HEK293 (cell line): Measurements from ENCODE around the gene MIF.

ENCODE experiments used
- CTCF ChIA-PET: fragments of 350-600 bp; formaldehyde crosslinking; extraction: SDS; loops from one replicate; lab custom pipeline; 2021; ENCODE audit warnings: antibody characterized with exemption; lab: Yijun Ruan, JAX
- POLR2A ChIA-PET: fragments of 300-600 bp; formaldehyde crosslinking; extraction: SDS; loops from one replicate; lab custom pipeline; 2020; ENCODE audit warnings: antibody characterized with exemption, inconsistent platforms; lab: Yijun Ruan, JAX
- H3K27ac ChIP-seq: fragments of 200-500 bp; sonication (Bioruptor generic); 2 replicates; pipeline ENCODE4 v1.5.1; 2014; ENCODE audit warnings: low read depth, low read length, control low read depth, inconsistent platforms; ENCODE audit errors: extremely low read depth
- H3K36me3 ChIP-seq, 2 experiments: fragments of 200-500 bp in 1 of 2; sonication (Bioruptor generic) in 1 of 2; 1 replicate in 1 of 2; 2 replicates in 1 of 2; pipeline ENCODE4 v1.5.1; 2014 to 2017; ENCODE audit warnings: inconsistent platforms in 2 of 2, low read length in 2 of 2; ENCODE audit not compliant: control insufficient read depth in 2 of 2, insufficient read depth in 1 of 2
- H3K4me1 ChIP-seq: fragments of 200-500 bp; sonication (Bioruptor generic); 2 replicates; pipeline ENCODE4 v1.5.1; 2014; ENCODE audit warnings: mild to moderate bottlenecking, low read length, inconsistent platforms; ENCODE audit not compliant: control insufficient read depth, insufficient read depth
- H3K4me3 ChIP-seq: 2 replicates; pipeline ENCODE4 v1.5.1; 2011; ENCODE audit warnings: low read depth, mild to moderate bottlenecking, control low read depth, low read length, moderate library complexity
- H3K9me3 ChIP-seq: fragments of 200-500 bp; sonication (Bioruptor generic); 2 replicates; pipeline ENCODE4 v1.5.1; 2014; ENCODE audit warnings: low read depth, low read length, inconsistent platforms; ENCODE audit not compliant: control insufficient read depth, insufficient read depth
- SCRT1 ChIP-seq: fragments of 450-650 bp; formaldehyde crosslinking; IDR thresholded peaks from 2 replicates; pipeline ENCODE4 v1.5.1; 2016; ENCODE audit warnings: missing biosample characterization, missing genetic modification characterization, borderline replicate concordance
- SP7 ChIP-seq: fragments of 450-650 bp; formaldehyde crosslinking; IDR thresholded peaks from 2 replicates; pipeline ENCODE4 v1.5.1; 2016; ENCODE audit warnings: missing biosample characterization, missing genetic modification characterization
- ZBTB7A ChIP-seq: fragments of 450-650 bp; formaldehyde crosslinking; IDR thresholded peaks from 2 replicates; pipeline ENCODE4 v1.5.1; 2016; ENCODE audit warnings: low read depth, missing biosample characterization, missing genetic modification characterization
- ZBTB8A ChIP-seq: fragments of 450-650 bp; formaldehyde crosslinking; IDR thresholded peaks from 2 replicates; pipeline ENCODE4 v1.5.1; 2016; ENCODE audit warnings: missing biosample characterization, missing genetic modification characterization
- ZFHX2 ChIP-seq: fragments of 450-650 bp; formaldehyde crosslinking; conservative IDR thresholded peaks from 2 replicates; pipeline ENCODE4 v1.5.1; 2016; ENCODE audit warnings: missing biosample characterization, missing genetic modification characterization
- ZFP37 ChIP-seq: fragments of 450-650 bp; formaldehyde crosslinking; IDR thresholded peaks from 2 replicates; pipeline ENCODE4 v1.5.1; 2016; ENCODE audit warnings: missing biosample characterization, missing genetic modification characterization
- ZNF174 ChIP-seq: fragments of 450-650 bp; formaldehyde crosslinking; IDR thresholded peaks from 2 replicates; pipeline ENCODE4 v1.5.0; 2017; ENCODE audit warnings: missing biosample characterization, mild to moderate bottlenecking, missing genetic modification characterization
- ZNF248 ChIP-seq: fragments of 450-650 bp; formaldehyde crosslinking; IDR thresholded peaks from 2 replicates; pipeline ENCODE4 v1.5.1; 2017; ENCODE audit warnings: missing biosample characterization, missing genetic modification characterization
- ZNF510 ChIP-seq: fragments of 450-650 bp; formaldehyde crosslinking; IDR thresholded peaks from 2 replicates; pipeline ENCODE4 v1.5.1; 2018; ENCODE audit warnings: mild to moderate bottlenecking, missing genetic modification characterization, missing biosample characterization; ENCODE audit not compliant: insufficient replicate concordance
- ZNF585B ChIP-seq: fragments of 450-650 bp; formaldehyde crosslinking; IDR thresholded peaks from 2 replicates; pipeline ENCODE4 v1.5.1; 2016; ENCODE audit warnings: missing biosample characterization, missing genetic modification characterization
- ZNF677 ChIP-seq: fragments of 450-650 bp; IDR thresholded peaks from 2 replicates; pipeline ENCODE4 v1.5.0; 2018; ENCODE audit warnings: missing biosample characterization, mild to moderate bottlenecking, missing genetic modification characterization, moderate library complexity
- ZNF768 ChIP-seq: fragments of 450-650 bp; formaldehyde crosslinking; IDR thresholded peaks from 2 replicates; pipeline ENCODE4 v1.5.1; 2018; ENCODE audit warnings: missing biosample characterization, mild to moderate bottlenecking, missing genetic modification characterization
- ZXDB ChIP-seq: fragments of 450-650 bp; formaldehyde crosslinking; IDR thresholded peaks from 2 replicates; pipeline ENCODE4 v1.5.1; 2016; ENCODE audit warnings: missing biosample characterization, missing genetic modification characterization
- TF ChIP-seq, protein P1 (sequence below): fragments of 450-650 bp; formaldehyde crosslinking; IDR thresholded peaks from 2 replicates; pipeline ENCODE4 v1.5.1; 2017; ENCODE audit warnings: missing biosample characterization, mild to moderate bottlenecking, missing genetic modification characterization, moderate library complexity
- TF ChIP-seq, protein P2 (sequence below): fragments of 450-650 bp; formaldehyde crosslinking; IDR thresholded peaks from 2 replicates; pipeline ENCODE4 v1.5.1; 2016; ENCODE audit warnings: missing biosample characterization, missing genetic modification characterization
- TF ChIP-seq, protein P3 (sequence below): fragments of 450-650 bp; formaldehyde crosslinking; IDR thresholded peaks from 2 replicates; pipeline ENCODE4 v1.5.1; 2016; ENCODE audit warnings: missing biosample characterization, missing genetic modification characterization
- TF ChIP-seq, protein P4 (sequence below): fragments of 450-650 bp; formaldehyde crosslinking; IDR thresholded peaks from 2 replicates; pipeline ENCODE4 v1.5.1; 2016; ENCODE audit warnings: missing biosample characterization, missing genetic modification characterization, low read depth

Gene MIF

DNA sequence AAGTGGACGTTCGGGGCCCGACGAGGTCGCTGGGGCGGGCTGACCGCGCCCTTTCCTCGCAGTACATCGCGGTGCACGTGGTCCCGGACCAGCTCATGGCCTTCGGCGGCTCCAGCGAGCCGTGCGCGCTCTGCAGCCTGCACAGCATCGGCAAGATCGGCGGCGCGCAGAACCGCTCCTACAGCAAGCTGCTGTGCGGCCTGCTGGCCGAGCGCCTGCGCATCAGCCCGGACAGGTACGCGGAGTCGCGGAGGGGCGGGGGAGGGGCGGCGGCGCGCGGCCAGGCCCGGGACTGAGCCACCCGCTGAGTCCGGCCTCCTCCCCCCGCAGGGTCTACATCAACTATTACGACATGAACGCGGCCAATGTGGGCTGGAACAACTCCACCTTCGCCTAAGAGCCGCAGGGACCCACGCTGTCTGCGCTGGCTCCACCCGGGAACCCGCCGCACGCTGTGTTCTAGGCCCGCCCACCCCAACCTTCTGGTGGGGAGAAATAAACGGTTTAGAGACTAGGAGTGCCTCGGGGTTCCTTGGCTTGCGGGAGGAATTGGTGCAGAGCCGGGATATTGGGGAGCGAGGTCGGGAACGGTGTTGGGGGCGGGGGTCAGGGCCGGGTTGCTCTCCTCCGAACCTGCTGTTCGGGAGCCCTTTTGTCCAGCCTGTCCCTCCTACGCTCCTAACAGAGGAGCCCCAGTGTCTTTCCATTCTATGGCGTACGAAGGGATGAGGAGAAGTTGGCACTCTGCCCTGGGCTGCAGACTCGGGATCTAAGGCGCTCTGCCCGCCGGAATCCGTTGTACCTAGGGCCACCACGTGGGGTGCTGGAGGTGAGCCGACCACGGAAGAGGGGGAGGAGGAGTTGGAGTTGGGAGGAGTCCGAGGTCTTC lies 771 bp downstream of the MIF start (continued):
- TF ChIP-seq, protein P1, sequence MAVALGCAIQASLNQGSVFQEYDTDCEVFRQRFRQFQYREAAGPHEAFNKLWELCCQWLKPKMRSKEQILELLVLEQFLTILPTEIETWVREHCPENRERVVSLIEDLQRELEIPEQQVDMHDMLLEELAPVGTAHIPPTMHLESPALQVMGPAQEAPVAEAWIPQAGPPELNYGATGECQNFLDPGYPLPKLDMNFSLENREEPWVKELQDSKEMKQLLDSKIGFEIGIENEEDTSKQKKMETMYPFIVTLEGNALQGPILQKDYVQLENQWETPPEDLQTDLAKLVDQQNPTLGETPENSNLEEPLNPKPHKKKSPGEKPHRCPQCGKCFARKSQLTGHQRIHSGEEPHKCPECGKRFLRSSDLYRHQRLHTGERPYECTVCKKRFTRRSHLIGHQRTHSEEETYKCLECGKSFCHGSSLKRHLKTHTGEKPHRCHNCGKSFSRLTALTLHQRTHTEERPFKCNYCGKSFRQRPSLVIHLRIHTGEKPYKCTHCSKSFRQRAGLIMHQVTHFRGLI (tag by site-specific recombination), result no peak
- TF ChIP-seq ZNF677 (no peak), ZXDB (tag by site-specific recombination) (no peak; the same call in none of the 2 replicates), SCRT1 (tag by site-specific recombination) (no peak), ZBTB8A (tag by site-specific recombination) (peak; percentile 44), ZNF768 (no peak), ZFP37 (tag by site-specific recombination) (peak; percentile 56; the same call in 1 of the 2 replicates), SP7 (tag by site-specific recombination) (0 out of 2 replicates have a peak, but pooled peaks have one; percentile 33), ZNF174 (tag by site-specific recombination) (no peak), ZNF510 (tag by site-specific recombination) (no peak), ZNF248 (tag by site-specific recombination) (no peak), ZNF585B (no peak; the same call in 1 of the 2 replicates)
- TF ChIP-seq, protein P2, sequence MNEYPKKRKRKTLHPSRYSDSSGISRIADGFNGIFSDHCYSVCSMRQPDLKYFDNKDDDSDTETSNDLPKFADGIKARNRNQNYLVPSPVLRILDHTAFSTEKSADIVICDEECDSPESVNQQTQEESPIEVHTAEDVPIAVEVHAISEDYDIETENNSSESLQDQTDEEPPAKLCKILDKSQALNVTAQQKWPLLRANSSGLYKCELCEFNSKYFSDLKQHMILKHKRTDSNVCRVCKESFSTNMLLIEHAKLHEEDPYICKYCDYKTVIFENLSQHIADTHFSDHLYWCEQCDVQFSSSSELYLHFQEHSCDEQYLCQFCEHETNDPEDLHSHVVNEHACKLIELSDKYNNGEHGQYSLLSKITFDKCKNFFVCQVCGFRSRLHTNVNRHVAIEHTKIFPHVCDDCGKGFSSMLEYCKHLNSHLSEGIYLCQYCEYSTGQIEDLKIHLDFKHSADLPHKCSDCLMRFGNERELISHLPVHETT, result no peak
- TF ChIP-seq, protein P3, sequence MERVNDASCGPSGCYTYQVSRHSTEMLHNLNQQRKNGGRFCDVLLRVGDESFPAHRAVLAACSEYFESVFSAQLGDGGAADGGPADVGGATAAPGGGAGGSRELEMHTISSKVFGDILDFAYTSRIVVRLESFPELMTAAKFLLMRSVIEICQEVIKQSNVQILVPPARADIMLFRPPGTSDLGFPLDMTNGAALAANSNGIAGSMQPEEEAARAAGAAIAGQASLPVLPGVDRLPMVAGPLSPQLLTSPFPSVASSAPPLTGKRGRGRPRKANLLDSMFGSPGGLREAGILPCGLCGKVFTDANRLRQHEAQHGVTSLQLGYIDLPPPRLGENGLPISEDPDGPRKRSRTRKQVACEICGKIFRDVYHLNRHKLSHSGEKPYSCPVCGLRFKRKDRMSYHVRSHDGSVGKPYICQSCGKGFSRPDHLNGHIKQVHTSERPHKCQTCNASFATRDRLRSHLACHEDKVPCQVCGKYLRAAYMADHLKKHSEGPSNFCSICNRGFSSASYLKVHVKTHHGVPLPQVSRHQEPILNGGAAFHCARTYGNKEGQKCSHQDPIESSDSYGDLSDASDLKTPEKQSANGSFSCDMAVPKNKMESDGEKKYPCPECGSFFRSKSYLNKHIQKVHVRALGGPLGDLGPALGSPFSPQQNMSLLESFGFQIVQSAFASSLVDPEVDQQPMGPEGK (tag by site-specific recombination), result peak; percentile 69
- TF ChIP-seq, protein P4, sequence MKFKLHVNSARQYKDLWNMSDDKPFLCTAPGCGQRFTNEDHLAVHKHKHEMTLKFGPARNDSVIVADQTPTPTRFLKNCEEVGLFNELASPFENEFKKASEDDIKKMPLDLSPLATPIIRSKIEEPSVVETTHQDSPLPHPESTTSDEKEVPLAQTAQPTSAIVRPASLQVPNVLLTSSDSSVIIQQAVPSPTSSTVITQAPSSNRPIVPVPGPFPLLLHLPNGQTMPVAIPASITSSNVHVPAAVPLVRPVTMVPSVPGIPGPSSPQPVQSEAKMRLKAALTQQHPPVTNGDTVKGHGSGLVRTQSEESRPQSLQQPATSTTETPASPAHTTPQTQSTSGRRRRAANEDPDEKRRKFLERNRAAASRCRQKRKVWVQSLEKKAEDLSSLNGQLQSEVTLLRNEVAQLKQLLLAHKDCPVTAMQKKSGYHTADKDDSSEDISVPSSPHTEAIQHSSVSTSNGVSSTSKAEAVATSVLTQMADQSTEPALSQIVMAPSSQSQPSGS (tag by site-specific recombination), result no peak

DNA sequence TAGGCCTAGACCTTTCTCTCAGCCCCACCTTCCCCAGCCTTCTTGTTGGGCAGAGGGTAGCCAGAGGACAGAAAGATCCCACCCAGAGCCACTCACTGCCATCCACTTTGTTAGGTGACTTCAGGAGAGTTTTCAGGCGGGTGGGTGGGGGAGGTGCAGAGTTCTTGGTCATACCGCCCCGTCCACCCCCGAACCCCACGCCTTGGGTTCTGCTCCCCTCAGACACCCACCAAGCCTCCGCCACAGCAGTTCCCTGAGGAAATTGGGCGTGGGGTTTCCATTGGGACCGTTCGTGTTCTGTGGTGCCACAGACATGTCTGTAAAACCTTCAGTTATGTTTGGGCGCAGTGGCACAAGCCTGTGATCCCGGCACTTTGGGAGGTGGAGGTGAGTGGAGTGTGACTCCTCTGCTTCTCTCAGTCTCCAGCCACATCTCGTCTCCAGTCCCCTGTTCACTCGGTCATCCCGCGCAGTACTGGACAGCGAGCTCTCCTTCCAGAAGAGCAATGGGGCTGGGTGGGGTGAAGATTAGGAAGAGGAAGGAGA lies 1.5 kb downstream of the MIF start:
- ChIA-PET CTCF (interaction anchor here (0.6 to 0.7 kb wide), 2 partner anchors 18 to 121 kb away, joined by 3 to 4 read pairs; no protein-coding TSS in a partner anchor), POLR2A (interaction anchor here (0.9 to 1.7 kb wide), 4 partner anchors 13 to 75 kb away, joined by 3 to 13 read pairs (median 4); no protein-coding TSS in a partner anchor)
- TF ChIP-seq ZBTB7A (tag by site-specific recombination), result no peak
- 0 out of 2 replicates have a peak, but pooled peaks have one; percentile 3 for TF ChIP-seq ZFHX2 (tag by site-specific recombination)
- Histone ChIP-seq H3K9me3 (no peaks in the 10 kb centered on the region), H3K36me3 (peaks cover 14 to 31% of the 10 kb centered on the region in 2 experiments), H3K4me1 (peaks cover 15% of the 10 kb centered on the region), H3K27ac (peak overlapping the region; percentile 94), H3K4me3 (peak overlapping the region; percentile 82)
